Ascending aorta (tissue), 2 donors: ENCODE data around the gene RNF41. TPM values are rescaled to one million over a fixed set of nuclear protein-coding genes. Genes with fewer than 3 reads are reported as not detected.

Source experiments
- DNase-seq, 2 donors: peaks; one replicate each; pipeline ENCODE4 v3.0.0-alpha.2; 2019; ENCODE audit warnings: low spot score in 2 of 2
- H3K27ac ChIP-seq, 2 donors: fragments of 200-600 bp; sonication (generic); one replicate each; pipeline ENCODE4 v1.5.1; 2016 to 2017; ENCODE audit warnings: mild to moderate bottlenecking in 1 of 2
- H3K27me3 ChIP-seq: fragments of 200-600 bp; sonication (generic); one replicate; pipeline ENCODE4 v1.5.1; 2017
- H3K36me3 ChIP-seq, 2 donors: fragments of 200-600 bp; sonication (generic); one replicate each; pipeline ENCODE4 v1.5.1; 2016
- H3K4me1 ChIP-seq, 2 donors: fragments of 200-600 bp; sonication (generic); one replicate each; pipeline ENCODE4 v1.5.1; 2016 to 2017; ENCODE audit warnings: mild to moderate bottlenecking in 1 of 2
- H3K4me3 ChIP-seq, 2 donors: fragments of 200-600 bp; sonication (generic); one replicate each; pipeline ENCODE4 v1.5.1; 2016 to 2017; ENCODE audit warnings: mild to moderate bottlenecking in 1 of 2
- H3K9me3 ChIP-seq, 2 donors: fragments of 200-600 bp; sonication (generic); one replicate each; pipeline ENCODE4 v1.5.1; 2016
- intact Hi-C: fragments of 100-400 bp; cut with DNase I; formaldehyde crosslinking; loops from one replicate; pipeline ENCODE4 v1.15.1; 2023
- total RNA-seq: library from RNA; depleted of rRNA; stranded (reverse); fragments of >200 nt; gene quantifications from one replicate; pipeline ENCODE4 v1.1.0, GENCODE V29; 2016
- TF ChIP-seq, protein P1 (sequence below), 3 experiments: fragments of 200-600 bp in 2 of 3; fragments of 450-650 bp in 1 of 3; sonication (generic) in 2 of 3; IDR thresholded peaks; one replicate each; pipeline ENCODE4 v1.5.1; 2016 to 2019; ENCODE audit warnings: antibody characterized with exemption in 3 of 3, mild to moderate bottlenecking in 1 of 3, moderate library complexity in 1 of 3

The RNF41 gene
- total RNA-seq, 1 donor from 2014 or later = 50.3 TPM

DNA sequence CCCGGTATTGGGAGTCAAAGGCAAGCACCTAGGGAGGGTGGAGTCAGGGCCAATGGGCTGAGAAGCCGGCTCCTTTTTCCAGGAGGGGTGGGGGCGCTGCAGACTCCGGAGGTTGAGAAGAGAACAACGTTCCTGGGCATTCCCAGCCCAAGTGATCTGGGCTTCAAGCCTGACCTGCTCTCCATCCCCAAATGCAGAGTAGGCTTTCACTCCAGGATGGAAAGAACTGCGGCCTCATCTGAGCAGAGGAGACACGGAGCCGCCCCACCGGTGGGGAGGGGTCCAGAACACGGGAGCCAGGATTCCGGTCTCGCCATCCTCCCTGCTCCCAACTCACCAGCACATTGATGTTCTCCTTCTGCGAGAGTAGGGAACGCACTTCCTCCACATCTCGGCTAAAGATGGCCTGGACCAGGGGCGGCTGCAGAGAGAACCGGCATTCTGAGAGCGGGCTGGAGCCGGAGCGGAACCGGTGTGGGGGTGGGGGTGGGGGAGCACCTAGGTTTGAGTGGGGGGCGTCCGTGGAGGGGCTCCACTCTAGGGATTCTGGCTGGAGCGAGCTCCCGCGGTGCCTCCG is 35.9 kb upstream of the RNF41 start:
- Histone ChIP-seq H3K4me3 (peak overlapping the region; percentile 69 to 89), H3K27ac (peak overlapping the region; percentile 64 to 89), H3K4me1 (peaks cover 3 to 19% of the 10 kb centered on the region in 2 donors), H3K27me3 (no peaks in the 10 kb centered on the region), H3K9me3 (no peaks in the 10 kb centered on the region), H3K36me3 (peaks cover 30 to 34% of the 10 kb centered on the region in 2 donors)
- intact Hi-C loops = loop anchor here (1.0 to 2.0 kb wide), 3 partner anchors 10 to 69 kb away; partner anchors contain the start of genes NABP2 and SMARCC2
- no peak for DNase-seq
- TF ChIP-seq, protein P1, sequence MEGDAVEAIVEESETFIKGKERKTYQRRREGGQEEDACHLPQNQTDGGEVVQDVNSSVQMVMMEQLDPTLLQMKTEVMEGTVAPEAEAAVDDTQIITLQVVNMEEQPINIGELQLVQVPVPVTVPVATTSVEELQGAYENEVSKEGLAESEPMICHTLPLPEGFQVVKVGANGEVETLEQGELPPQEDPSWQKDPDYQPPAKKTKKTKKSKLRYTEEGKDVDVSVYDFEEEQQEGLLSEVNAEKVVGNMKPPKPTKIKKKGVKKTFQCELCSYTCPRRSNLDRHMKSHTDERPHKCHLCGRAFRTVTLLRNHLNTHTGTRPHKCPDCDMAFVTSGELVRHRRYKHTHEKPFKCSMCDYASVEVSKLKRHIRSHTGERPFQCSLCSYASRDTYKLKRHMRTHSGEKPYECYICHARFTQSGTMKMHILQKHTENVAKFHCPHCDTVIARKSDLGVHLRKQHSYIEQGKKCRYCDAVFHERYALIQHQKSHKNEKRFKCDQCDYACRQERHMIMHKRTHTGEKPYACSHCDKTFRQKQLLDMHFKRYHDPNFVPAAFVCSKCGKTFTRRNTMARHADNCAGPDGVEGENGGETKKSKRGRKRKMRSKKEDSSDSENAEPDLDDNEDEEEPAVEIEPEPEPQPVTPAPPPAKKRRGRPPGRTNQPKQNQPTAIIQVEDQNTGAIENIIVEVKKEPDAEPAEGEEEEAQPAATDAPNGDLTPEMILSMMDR (IDR thresholded peaks at IDR 0.05) = no peak

DNA sequence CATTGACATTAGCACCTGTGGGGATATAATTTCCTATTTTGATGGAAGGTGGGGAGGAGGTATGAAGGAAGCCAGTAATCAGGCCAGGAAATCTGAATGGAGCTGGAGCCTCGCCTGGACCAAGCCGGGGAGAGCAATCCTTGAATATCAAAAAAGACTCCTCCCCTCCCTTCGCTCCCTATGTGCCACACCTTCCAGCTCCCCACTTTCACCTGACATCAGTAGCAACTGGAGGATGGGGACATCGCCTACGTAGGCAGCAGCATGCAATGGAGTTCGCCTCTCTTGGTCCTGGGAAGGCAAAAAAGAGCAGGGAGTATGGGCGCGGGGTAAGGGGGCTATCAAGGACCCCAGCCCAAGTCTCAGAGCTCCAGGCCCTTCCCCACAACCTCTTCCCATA is 35.3 kb upstream of the RNF41 start:
- Histone ChIP-seq H3K9me3 (no peaks in the 10 kb centered on the region), H3K27me3 (no peaks in the 10 kb centered on the region), H3K36me3 (peaks cover 35 to 39% of the 10 kb centered on the region in 2 donors), H3K4me1 (peaks cover 3 to 19% of the 10 kb centered on the region in 2 donors), H3K4me3 (peak overlapping the region; percentile 69 to 89), H3K27ac (peak overlapping the region; percentile 6 to 89)
- no peak for DNase-seq
- TF ChIP-seq, protein P1 (IDR thresholded peaks at IDR 0.05) = no peak
- intact Hi-C loops = no loop called here

DNA sequence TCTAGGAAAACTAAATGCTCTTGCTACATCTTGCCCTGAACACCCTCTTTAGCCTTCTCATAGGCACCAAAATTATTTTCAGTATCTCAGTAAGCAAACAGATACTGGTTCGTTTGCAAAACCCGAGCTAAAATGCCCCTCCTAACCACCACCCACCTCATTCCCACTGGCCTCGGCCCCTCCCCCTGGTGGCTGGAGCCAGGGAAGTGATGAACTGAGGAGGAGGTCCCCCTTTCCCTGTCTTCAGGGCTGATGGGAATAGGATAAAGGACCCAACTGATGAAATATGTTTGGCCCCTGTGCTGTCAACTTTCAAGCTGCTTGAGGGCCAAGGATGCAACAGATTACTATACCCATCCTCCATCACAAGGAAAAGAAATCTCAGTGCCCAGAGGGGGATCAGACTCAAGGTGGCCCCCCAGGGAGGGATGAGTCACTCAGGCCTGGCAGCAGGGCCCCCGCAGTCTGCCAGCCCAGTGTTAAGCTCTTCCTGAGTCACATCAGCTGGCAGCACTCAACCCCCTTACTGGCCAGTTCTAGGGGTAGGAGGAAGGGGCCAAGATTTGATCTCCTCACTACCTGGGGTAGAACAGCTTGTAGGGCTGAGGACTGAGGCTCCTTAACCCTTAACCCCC is 34.7 kb upstream of the RNF41 start:
- H3K9me3 ChIP-seq = no peaks in the 10 kb centered on the region
- peak overlapping the region; percentile 6 to 89 for H3K27ac ChIP-seq
- no peaks in the 10 kb centered on the region for H3K27me3 ChIP-seq
- peaks cover 3 to 19% of the 10 kb centered on the region in 2 donors for H3K4me1 ChIP-seq
- DNase-seq = no peak
- peak overlapping the region; percentile 69 to 89 for H3K4me3 ChIP-seq
- intact Hi-C loops = no loop called here
- TF ChIP-seq, protein P1 (IDR thresholded peaks at IDR 0.05) = no peak
- peaks cover 41 to 45% of the 10 kb centered on the region in 2 donors for H3K36me3 ChIP-seq

DNA sequence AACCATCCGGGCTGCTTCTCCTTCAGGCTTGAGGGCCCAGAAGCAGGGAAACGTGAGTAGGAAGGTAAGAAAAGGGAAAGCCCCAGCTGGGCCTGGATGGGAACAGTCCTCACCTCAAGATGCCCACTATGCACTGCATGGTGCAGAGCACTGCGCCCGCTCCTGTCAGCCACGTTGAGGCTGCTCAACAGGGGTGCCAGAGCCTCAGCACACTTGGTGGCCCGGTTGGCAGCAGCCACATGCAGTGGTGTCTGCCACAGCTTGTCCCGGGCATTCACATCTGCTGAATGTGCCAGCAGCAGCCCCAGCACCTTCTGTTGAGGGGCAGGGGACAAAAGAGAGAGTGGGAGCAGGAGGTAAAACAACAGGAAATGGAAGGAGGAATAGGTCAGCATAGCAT is 33.9 kb upstream of the RNF41 start:
- H3K9me3 ChIP-seq = no peaks in the 10 kb centered on the region
- H3K27me3 ChIP-seq = no peaks in the 10 kb centered on the region
- no peak for DNase-seq
- peaks cover 47 to 53% of the 10 kb centered on the region in 2 donors for H3K36me3 ChIP-seq
- H3K4me3 ChIP-seq = no peak overlapping the region
- intact Hi-C loops = no loop called here
- no peak overlapping the region for H3K27ac ChIP-seq
- TF ChIP-seq, protein P1 (IDR thresholded peaks at IDR 0.05) = no peak
- H3K4me1 ChIP-seq = peaks cover 3 to 19% of the 10 kb centered on the region in 2 donors

DNA sequence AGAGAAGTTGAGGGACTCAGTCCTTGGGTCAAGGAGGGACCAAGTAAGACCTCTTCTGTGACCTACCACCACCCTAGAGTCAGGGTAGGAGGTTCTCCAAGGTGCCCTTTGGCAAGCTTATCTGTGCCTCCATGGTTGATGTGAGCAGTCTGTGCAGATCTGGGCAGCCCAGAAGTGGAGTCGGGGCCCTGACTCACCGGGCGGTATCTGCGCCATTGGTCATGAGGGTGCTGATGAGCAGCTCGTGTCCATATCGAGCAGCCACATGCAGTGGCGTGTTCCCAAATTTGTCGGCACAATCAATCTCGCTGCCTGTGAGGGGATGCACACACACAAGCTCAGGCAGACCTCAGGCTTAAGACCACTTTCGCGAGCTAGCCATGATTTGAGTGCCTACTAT is 31.4 kb upstream of the RNF41 start:
- no peak for DNase-seq
- Histone ChIP-seq H3K4me3 (no peak overlapping the region), H3K4me1 (peaks cover 3 to 12% of the 10 kb centered on the region in 2 donors), H3K9me3 (no peaks in the 10 kb centered on the region), H3K27ac (no peak overlapping the region), H3K36me3 (peaks cover 71 to 79% of the 10 kb centered on the region in 2 donors), H3K27me3 (no peaks in the 10 kb centered on the region)
- intact Hi-C loops = no loop called here
- TF ChIP-seq, protein P1 (IDR thresholded peaks at IDR 0.05) = no peak
